Measurements from ENCODE around the gene OPHN1. TPM values are rescaled to one million over a fixed set of nuclear protein-coding genes. Genes with fewer than 3 reads are reported as not detected.

The OPHN1 gene
- polyA plus RNA-seq, 1 donor from 2014 or later: 7.6 TPM

DNA sequence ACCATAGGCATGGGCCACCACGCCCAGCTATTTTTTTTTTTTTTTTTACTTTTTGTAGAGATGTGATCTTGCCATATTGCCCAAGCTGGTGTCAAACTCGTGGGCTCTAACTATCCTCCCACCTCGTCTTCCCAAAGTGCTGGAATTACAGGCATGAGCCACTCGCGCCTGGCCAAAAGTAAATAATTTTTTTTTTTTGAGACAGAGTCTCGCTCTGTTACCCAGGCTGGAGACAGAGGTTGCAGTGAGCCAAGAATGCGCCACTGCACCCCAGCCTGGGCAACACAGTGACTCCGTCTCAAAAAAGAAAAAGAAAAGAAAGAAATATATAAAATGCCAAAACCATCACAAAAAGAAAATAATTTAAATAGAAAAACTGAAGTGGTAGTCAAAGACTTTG is 18.4 kb upstream of the OPHN1 start:
- no peak overlapping the region for H3K9ac ChIP-seq (ENCODE audit: low read length)
- no peak overlapping the region for H2AFZ ChIP-seq (ENCODE audit: low read depth, low read length)
- H3K4me2 ChIP-seq (ENCODE audit: low read length): no peak overlapping the region
- no peaks in the 10 kb centered on the region for H3K27me3 ChIP-seq (ENCODE audit: insufficient read depth, low read depth, low read length)
- no peaks in the 10 kb centered on the region for H3K36me3 ChIP-seq (ENCODE audit: insufficient read depth, low read length)
- H3F3A ChIP-seq (ENCODE audit: insufficient read depth, low read length, poor library complexity, severe bottlenecking): no peaks in the 10 kb centered on the region
- no peaks in the 10 kb centered on the region for H3K9me2 ChIP-seq (ENCODE audit: insufficient read depth, low read length)
- no peaks in the 10 kb centered on the region for H3K9me3 ChIP-seq (ENCODE audit: low read length)
- no peaks in the 10 kb centered on the region for H4K20me1 ChIP-seq (ENCODE audit: insufficient read depth)
- TF ChIP-seq, protein P1, sequence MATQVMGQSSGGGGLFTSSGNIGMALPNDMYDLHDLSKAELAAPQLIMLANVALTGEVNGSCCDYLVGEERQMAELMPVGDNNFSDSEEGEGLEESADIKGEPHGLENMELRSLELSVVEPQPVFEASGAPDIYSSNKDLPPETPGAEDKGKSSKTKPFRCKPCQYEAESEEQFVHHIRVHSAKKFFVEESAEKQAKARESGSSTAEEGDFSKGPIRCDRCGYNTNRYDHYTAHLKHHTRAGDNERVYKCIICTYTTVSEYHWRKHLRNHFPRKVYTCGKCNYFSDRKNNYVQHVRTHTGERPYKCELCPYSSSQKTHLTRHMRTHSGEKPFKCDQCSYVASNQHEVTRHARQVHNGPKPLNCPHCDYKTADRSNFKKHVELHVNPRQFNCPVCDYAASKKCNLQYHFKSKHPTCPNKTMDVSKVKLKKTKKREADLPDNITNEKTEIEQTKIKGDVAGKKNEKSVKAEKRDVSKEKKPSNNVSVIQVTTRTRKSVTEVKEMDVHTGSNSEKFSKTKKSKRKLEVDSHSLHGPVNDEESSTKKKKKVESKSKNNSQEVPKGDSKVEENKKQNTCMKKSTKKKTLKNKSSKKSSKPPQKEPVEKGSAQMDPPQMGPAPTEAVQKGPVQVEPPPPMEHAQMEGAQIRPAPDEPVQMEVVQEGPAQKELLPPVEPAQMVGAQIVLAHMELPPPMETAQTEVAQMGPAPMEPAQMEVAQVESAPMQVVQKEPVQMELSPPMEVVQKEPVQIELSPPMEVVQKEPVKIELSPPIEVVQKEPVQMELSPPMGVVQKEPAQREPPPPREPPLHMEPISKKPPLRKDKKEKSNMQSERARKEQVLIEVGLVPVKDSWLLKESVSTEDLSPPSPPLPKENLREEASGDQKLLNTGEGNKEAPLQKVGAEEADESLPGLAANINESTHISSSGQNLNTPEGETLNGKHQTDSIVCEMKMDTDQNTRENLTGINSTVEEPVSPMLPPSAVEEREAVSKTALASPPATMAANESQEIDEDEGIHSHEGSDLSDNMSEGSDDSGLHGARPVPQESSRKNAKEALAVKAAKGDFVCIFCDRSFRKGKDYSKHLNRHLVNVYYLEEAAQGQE (IDR thresholded peaks at IDR 0.05; ENCODE audit: borderline replicate concordance): no peak
- TF ChIP-seq RAD21 (conservative IDR thresholded peaks at IDR 0.05) (no peak), TAF1 (IDR thresholded peaks at IDR 0.05; ENCODE audit: low read depth) (no peak), SMC3 (conservative IDR thresholded peaks at IDR 0.05; ENCODE audit: poor library complexity) (no peak), POLR2AphosphoS5 (IDR thresholded peaks at IDR 0.05) (no peak), MXI1 (conservative IDR thresholded peaks at IDR 0.05; ENCODE audit: poor library complexity, severe bottlenecking) (no peak), EZH2 (IDR thresholded peaks at IDR 0.05; ENCODE audit: borderline replicate concordance, insufficient read depth, low read length, poor library complexity, severe bottlenecking) (no peak), EP300 (conservative IDR thresholded peaks at IDR 0.05; ENCODE audit: poor library complexity, severe bottlenecking) (no peak)
- TF ChIP-seq, protein P2, sequence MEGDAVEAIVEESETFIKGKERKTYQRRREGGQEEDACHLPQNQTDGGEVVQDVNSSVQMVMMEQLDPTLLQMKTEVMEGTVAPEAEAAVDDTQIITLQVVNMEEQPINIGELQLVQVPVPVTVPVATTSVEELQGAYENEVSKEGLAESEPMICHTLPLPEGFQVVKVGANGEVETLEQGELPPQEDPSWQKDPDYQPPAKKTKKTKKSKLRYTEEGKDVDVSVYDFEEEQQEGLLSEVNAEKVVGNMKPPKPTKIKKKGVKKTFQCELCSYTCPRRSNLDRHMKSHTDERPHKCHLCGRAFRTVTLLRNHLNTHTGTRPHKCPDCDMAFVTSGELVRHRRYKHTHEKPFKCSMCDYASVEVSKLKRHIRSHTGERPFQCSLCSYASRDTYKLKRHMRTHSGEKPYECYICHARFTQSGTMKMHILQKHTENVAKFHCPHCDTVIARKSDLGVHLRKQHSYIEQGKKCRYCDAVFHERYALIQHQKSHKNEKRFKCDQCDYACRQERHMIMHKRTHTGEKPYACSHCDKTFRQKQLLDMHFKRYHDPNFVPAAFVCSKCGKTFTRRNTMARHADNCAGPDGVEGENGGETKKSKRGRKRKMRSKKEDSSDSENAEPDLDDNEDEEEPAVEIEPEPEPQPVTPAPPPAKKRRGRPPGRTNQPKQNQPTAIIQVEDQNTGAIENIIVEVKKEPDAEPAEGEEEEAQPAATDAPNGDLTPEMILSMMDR (IDR thresholded peaks at IDR 0.05; ENCODE audit: poor library complexity, severe bottlenecking): no peak
- no peak overlapping the region for H3K27ac ChIP-seq (ENCODE audit: low read length)
- H3K4me3 ChIP-seq (ENCODE audit: low read length): no peak overlapping the region
- H3K79me2 ChIP-seq (replicated peaks; ENCODE audit: insufficient read depth, low read length): no peaks in the 10 kb centered on the region

DNA sequence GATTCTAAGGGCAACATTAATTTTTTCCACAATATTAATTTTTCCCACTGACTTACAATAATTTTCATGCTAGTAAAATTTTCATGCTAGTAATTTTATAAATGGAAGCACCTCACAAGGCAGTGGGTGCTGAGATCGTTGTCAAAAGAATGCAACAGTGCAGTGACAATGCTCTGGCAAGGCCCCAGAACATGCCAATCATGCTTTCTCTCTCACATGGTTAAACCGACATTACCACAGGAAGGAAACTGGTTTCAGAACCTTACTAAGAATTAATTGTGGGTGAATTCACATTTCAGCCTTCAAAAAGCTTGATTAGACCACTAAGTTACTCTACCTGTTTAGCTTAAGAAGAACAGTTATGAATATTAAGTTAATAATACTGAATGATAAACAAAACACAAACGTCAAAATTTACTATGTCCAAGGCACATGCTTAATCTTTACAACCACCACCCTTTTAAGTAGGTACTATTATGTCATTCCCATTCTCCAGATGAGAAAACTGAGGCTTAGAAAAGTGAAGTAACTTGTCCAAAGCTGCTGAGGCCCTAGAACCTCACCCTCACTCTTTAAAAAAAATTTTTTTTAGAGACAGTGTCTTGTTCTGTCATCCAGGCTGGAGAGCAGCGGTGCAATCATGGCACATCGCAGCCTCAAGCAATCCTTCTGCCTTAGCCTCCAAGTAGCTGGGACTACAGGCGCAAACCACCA is 10.0 kb upstream of the OPHN1 start:
- Histone ChIP-seq H3K9me3 (ENCODE audit: low read length) (no peaks in the 10 kb centered on the region), H3F3A (ENCODE audit: insufficient read depth, low read length, poor library complexity, severe bottlenecking) (no peaks in the 10 kb centered on the region), H3K27me3 (ENCODE audit: insufficient read depth, low read depth, low read length) (no peaks in the 10 kb centered on the region)

More for the DNA sequence above, 10.0 kb upstream of the OPHN1 start:
- H3K36me3 ChIP-seq (ENCODE audit: insufficient read depth, low read length): no peaks in the 10 kb centered on the region
- no peaks in the 10 kb centered on the region for H3K9me2 ChIP-seq (ENCODE audit: insufficient read depth, low read length)
- H3K79me2 ChIP-seq (replicated peaks; ENCODE audit: insufficient read depth, low read length): no peaks in the 10 kb centered on the region
- no peak overlapping the region for H3K9ac ChIP-seq (ENCODE audit: low read length)
- no peak overlapping the region for H3K4me3 ChIP-seq (ENCODE audit: low read length)
- H2AFZ ChIP-seq (ENCODE audit: low read depth, low read length): no peak overlapping the region
- TF ChIP-seq EP300 (conservative IDR thresholded peaks at IDR 0.05; ENCODE audit: poor library complexity, severe bottlenecking) (no peak), SMC3 (conservative IDR thresholded peaks at IDR 0.05; ENCODE audit: poor library complexity) (no peak), RAD21 (conservative IDR thresholded peaks at IDR 0.05) (no peak), TAF1 (IDR thresholded peaks at IDR 0.05; ENCODE audit: low read depth) (no peak), EZH2 (IDR thresholded peaks at IDR 0.05; ENCODE audit: borderline replicate concordance, insufficient read depth, low read length, poor library complexity, severe bottlenecking) (no peak), MXI1 (conservative IDR thresholded peaks at IDR 0.05; ENCODE audit: poor library complexity, severe bottlenecking) (no peak), POLR2AphosphoS5 (IDR thresholded peaks at IDR 0.05) (no peak)
- TF ChIP-seq, protein P1 (IDR thresholded peaks at IDR 0.05; ENCODE audit: borderline replicate concordance): no peak
- TF ChIP-seq, protein P2 (IDR thresholded peaks at IDR 0.05; ENCODE audit: poor library complexity, severe bottlenecking): no peak
- H3K27ac ChIP-seq (ENCODE audit: low read length): no peak overlapping the region
- H3K4me2 ChIP-seq (ENCODE audit: low read length): no peak overlapping the region
- H4K20me1 ChIP-seq (ENCODE audit: insufficient read depth): no peaks in the 10 kb centered on the region
